ENCODE measurements around the gene ACRV1.

ACRV1 gene

GRCh38 chr11:125649465-125650166 lies 31.0 kb downstream of the ACRV1 start:
- no peak for DNase-seq (ENCODE audit: low read depth in 3 of 3)

- DNase-seq (ENCODE audit: low read depth in 3 of 3) = no peak
Observed at GRCh38 chr11:125645871-125646270, 34.8 kb downstream of the ACRV1 start.

GRCh38 chr11:125638315-125638714 lies 42.3 kb downstream of the ACRV1 start:
- DNase-seq (ENCODE audit: low read depth in 3 of 3) = no peak

- DNase-seq (ENCODE audit: low read depth in 3 of 3) = no peak
Observed at GRCh38 chr11:125637840-125638239, 42.8 kb downstream of the ACRV1 start.

GRCh38 chr11:125627236-125627910 lies 53.3 kb downstream of the ACRV1 start:
- no peak for DNase-seq (ENCODE audit: low read depth in 3 of 3)

- DNase-seq (ENCODE audit: low read depth in 3 of 3) = peak in 1 of 3 experiments; percentile 22
Observed at GRCh38 chr11:125626288-125626950, 54.2 kb downstream of the ACRV1 start.

- peak; percentile 80 to 88 (median 83) for DNase-seq (ENCODE audit: low read depth in 3 of 3)
Observed at GRCh38 chr11:125625630-125626287, 54.9 kb downstream of the ACRV1 start.

GRCh38 chr11:125625225-125625629 lies 55.4 kb downstream of the ACRV1 start:
- DNase-seq (ENCODE audit: low read depth in 3 of 3) = no peak

GRCh38 chr11:125624756-125625213 lies 55.9 kb downstream of the ACRV1 start, which contains the start of gene CHEK1:
Gene CHEK1, plus strand, starts transcription at chr11:125625163. Its CDS starts 1,606 bp downstream, at chr11:125626769.
- DNase-seq (ENCODE audit: low read depth in 3 of 3) = no peak

GRCh38 chr11:125623064-125623463 lies 57.6 kb downstream of the ACRV1 start:
- DNase-seq (ENCODE audit: low read depth in 3 of 3) = no peak

- no peak for DNase-seq (ENCODE audit: low read depth in 3 of 3)
Observed at GRCh38 chr11:125621995-125622394, 58.7 kb downstream of the ACRV1 start.
